RPMI7951 (cell line): Measurements from ENCODE around the gene STUM. TPM values are rescaled to one million over a fixed set of nuclear protein-coding genes. Genes with fewer than 3 reads are reported as not detected.
"Not testable (repeated sequence)": the region's sequence is repeated elsewhere in the genome, so short reads cannot be mapped to it uniquely, and the experiment has no call there.

Experiments
- DNase-seq: peaks from one replicate; pipeline ENCODE4 v3.0.0-alpha.2; 2012; ENCODE audit warnings: low read depth
- total RNA-seq: library from RNA; depleted of rRNA; stranded (reverse); fragments of >200 nt; shearing (Covaris generic); gene quantifications from 2 replicates; pipeline ENCODE4 v1.2.3, GENCODE V29; 2014; rRNA removed

STUM gene, protein sequence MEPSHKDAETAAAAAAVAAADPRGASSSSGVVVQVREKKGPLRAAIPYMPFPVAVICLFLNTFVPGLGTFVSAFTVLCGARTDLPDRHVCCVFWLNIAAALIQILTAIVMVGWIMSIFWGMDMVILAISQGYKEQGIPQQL
- not detected in 2 replicates for total RNA-seq

DNA sequence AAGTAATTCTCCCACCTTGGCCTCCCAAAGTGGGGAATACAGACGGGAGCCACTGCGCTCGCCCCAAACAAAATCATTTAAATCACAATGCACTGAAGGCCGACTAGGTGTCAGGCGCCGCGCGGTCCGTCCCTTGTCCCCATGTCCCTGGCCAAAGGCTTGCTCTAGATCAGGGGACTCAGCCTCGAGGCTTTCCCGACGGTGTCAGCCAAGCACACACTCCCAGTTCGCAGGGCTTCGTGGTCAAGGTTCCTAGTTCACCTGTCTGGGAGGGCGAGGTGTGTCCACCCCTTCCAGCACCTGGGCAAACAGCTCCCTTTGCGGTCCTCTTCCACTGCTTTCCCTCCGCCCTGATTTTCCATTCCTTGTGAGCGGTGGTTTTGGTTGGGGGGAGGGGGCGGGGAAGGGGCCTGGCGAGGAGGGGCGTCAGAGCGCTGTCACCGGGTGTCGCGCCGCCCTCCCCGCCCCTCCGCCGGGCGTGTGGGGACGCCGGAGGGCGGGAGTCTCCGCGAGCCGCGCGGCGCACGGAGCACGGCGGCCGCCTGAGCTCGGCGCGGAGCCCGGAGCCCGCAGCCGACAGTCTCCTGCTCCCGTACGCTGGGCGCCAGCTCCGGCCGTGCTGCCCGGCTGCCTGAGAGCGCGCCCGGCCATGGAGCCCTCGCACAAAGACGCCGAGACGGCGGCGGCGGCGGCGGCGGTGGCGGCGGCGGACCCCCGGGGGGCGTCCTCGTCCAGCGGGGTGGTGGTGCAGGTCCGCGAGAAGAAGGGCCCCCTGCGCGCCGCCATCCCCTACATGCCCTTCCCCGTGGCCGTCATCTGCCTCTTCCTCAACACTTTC is at the start of gene STUM:
Gene STUM (plus strand): TSS at position 509 of the 838 bp plus-strand sequence. CDS start 141 bp downstream, at position 650.
- DNase-seq, result peak; percentile 20

DNA sequence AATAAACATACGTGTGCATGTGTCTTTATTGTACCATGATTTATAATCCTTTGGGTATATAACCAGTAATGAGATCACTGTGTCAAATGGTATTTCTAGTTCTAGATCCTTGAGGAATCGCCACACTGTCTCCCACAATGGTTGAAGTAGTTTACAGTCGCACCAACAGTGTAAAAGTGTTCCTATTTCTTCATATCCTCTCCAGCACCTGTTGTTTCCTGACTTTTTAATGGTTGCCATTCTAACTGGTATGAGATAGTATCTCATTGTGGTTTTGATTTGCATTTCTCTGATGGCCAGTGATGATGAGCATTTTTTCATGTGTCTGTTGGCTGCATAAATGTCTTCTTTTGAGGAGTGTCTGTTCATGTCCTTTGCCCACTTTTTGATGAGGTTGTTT is 48.9 kb upstream of the STUM start:
- DNase-seq, result not testable (repeated sequence)

DNA sequence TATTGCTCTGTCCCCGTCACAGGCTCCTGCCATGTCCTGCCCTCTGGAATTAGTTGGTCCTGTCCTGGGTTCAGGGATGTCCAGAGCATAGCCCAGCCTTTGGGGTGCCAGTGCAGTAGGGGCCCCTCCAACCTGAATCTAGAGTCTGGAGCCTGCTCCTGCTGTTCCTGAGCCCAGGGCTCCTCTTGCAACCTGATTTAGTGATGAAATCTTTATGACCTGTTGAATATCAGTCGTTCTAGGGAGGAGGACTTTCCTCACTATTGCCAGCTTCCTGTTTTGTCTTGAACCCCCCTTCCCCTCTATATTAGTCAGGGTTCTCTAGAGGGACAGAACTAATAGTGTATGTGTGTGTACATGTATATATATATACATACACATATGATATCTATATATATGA is 42.5 kb upstream of the STUM start:
- no peak for DNase-seq

DNA sequence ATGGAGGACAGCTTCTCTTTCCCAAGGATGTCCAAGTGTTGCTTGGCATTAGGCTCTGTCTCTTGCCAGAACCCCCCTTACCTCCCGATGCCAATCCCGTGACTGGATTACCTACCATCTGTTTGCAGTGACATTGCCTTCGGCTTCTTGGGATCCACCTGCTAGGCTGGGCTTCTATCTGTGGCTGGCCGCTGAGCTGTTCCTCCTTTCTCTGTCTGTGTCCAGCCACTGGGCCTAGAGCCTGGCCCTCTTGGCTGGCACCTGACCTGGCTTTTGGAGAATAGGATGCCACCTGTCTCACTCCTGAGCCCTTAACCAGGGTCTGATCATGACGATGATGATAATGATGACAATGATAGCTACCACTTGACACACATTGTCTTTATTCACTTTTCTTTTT is 41.6 kb upstream of the STUM start:
- DNase-seq, result no peak

DNA sequence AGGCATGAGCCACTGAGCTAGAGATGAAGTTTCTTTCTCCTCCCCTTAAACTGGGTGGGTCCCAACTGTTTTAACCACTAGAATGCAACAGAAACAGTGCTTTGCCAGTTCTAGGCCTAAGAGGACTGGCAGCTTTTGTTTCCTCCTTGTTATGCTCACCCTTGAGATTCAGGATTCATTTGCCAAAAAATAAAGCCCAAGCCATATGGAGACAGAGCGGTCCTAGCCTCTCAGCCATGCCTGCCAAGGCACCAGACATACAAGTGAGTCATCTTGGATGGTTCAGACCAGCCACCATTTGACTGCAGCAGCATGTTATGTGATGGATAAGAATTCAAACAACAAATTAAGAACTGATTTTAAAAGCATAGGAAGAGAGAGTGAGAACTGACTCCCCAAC is 38.1 kb upstream of the STUM start:
- DNase-seq, result peak; percentile 16

DNA sequence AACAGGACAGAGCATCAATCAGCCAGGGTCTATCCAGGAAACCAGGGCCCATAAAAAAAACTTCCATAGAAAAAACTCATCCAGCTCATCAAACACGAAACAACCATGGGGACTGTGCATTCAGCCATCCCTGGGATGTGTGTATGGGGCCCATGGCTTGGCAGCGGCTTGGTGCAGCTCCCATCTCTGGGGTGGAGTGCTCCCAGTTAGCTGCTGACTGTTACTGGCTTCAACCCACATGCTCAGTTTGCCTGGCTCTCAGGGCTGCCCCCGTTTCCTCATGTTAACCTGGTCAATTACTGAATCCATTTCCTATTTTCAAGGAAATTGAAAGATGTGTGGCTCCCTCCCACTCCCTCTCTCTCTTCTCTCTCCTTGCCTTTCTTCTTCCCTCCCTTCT is 37.3 kb upstream of the STUM start:
- no peak for DNase-seq

DNA sequence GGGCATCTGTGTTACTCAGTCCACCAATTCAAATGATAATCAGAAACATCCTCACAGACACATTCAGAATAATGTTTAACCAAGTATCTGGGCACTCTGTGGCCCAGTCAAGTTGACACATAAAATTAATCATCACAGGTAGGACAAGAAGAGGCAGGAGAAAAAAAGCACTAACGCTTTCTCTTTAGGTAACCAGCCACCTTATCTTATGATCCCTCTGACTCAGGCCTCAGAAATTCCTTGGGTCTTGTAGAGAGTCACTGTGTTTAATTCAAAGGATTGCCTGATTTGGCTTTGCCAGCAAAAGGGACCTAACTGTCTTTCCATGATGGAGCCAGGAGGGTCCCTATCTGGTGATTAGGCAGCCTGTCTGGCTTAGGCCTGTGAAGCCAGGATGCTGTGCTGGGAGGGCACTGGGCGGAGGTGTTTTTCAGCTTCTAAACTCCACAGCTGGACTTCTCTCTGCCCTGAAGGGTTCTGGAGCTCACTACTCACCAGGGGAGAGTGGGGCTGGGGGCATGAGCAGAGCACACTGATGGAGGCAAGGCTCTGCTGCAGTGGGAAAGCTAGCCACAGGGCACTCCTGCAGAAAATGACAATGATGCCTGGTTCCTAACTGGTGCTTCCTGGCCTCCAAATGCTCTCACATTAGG is 36.4 kb upstream of the STUM start:
- no peak for DNase-seq

DNA sequence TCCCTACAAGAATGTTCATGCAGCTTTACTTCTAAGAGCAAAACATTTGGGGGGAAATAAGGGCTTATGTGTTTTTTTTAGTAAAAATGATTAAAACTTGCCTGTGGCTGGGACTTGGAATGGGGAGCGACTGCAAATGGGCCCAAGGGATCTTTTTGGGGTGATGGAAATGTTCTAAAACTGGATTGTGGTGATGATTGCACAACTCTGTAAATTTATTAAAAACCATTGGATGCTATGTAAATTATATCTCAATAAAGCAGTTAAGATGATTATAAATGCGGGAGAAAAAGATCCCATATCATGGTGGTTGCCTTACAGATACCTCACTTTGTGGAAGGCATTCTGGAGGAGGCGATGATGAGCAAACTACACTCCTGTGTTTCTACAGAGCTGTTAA is 30.2 kb upstream of the STUM start:
- no peak for DNase-seq

DNA sequence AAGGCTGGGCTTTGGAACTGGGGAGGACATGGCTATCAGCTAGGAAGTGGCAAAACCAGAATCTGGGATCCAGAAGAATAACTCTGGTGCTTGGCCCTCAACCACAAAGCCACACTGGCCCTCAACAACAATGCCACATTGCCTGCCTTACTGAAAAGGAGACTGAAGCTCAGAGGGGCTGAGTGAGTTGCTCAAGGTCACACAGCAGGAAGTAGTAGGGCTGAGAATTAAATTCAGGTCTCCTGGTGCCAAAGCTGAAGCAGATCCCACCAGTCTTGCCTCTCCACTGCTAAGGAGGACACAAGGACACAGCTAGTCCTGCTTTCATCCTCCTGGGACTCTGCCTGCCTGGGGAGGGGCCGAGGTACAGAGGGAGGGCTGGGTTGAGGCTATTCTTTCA is 29.4 kb upstream of the STUM start:
- DNase-seq, result no peak

DNA sequence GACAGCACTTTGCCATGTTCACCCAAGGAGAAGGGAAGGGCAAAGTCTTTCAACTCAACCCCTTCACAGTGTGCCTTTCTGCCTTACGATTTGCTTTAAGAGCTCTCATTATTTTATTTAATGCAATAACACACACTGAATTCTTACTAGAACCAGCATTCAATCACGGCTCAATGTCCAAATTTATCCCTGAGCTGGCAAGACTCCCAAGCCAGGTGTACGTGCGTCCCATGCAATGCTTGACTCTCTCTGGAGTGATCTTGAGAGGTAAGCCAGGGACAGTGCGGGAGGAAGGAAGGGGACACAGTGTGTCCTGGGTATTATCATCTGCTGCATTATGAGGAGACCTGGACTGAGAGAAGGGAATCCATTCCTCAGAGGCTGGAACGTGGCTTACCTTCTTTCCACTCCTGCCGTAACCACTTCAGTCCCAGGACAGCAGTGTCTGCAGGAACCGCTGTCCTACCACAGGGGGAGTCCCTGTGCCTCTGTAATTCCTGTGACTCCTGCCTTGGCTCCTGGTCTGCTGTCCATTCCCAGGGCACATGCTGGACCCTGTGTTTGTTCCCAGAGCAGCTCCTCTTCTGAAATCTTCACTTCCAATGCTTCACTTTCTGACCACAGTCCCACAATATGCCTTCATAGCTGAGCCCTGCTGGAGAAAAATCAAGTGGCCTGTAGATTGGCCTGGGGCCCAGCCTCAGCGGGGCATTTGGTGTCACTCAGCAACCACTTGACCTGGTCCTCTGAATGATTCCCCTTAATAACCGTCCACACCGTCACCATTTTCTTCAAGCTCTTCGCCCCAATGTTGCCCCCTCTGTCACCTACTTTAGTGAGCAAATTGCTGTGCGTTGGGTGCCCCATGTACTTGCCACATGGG is 28.6 kb upstream of the STUM start:
- DNase-seq, result no peak

DNA sequence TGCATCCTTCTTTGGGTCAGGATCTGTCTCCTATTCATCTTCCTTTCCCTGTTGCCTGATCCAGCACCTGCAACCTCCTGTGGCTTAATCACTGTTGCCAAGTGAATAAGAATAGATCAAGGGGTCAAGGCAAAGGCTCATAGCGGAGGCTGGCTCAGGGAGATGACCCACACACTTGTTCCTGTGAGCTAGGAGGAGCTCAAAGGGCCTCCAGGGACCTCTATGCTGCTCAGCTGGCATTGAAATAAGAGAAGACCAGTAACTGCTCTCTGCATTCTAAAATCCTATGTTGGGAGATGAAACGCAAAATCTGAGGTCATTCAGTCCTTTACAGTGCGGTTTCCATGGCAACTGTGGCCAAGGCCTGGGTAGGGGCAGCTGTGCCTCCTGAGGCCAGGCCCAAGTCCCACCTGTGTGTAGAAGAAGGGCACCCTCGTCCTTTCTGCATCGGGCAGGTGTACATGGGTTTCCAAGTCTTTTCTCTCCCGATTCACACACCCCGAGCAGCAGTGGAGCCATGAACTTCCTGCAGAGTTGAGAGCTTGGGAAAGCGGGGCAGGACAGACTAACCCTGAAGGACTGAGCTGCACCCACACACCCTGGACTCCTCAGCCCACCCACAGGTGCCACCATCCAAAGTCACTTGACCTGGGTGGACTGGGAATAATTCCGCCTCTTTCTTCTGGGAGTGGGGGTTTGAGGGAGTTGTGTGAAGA is 27.8 kb upstream of the STUM start:
- no peak for DNase-seq

DNA sequence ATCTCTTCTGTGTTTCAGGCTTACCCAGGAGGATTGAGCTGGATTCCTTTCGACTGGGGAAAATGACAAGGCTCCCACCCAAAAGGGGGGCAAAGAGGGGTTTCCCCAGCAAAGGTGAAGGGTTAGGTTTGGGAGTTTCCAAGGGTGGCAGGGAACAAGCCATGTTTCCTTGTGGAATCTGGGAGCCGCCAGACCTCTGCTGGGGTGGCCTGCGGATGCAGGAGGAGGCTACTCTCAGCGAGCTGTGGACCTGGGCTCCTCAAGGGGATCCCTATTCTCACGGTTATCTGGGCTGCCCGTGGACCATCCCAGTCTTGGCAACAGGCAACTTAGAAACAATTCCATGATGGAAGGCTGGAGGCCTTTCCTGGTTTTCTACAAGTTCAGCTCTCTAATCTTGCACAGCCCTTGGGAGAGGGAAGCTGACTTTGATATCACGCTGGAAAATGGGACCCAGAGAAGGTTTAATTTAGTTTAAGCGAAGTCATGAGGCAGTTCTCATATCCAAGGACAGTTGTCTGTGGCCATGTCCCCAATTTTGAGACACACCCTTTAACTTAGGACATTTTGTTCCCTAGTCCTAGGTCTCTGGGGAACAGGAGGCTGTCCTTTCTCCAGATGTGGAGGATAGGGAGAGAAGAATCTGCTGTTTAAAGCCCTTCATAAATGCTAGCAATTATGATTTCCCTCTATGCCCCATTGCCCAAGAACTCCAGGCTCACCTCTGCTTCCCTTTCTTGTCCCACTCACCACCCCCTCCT is 24.7 kb upstream of the STUM start:
- no peak for DNase-seq

DNA sequence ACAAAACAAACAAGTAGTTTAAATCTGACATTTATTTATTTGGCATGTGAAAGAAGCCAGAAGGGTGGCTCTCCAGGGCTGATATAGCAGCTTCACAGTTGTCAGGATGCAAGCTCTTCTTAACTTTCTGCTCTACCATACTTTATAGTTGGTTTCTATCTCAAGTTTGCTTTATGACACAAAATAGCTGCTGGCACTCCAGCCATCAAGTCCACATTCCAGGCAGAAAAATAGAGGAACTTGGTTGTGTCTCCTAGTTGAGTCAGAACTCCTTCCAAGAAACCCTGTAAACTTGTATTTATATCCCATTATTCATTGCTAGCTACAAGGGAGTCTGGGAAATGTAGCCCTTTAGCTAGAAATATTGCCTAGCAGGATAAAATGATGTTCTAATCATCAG is 24.0 kb upstream of the STUM start:
- DNase-seq, result no peak

DNA sequence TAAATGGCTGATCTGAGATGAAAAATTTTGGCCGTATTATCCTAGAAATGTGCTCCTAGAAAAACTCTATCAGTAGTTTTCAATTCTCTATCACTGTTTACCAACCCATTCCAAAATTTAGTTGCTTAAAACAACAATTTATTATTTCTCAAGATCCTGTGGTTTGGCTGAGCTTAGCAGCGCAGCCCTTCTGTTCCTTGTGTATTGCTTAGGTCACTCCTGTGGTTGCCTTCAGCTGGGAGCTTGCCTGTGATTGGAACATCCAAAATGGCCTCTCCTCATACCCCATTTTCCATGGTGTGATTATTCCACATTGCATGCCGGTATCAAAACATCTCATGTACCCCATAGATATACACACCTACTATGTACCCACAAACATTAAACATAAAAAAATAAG is 22.8 kb upstream of the STUM start:
- DNase-seq, result no peak

DNA sequence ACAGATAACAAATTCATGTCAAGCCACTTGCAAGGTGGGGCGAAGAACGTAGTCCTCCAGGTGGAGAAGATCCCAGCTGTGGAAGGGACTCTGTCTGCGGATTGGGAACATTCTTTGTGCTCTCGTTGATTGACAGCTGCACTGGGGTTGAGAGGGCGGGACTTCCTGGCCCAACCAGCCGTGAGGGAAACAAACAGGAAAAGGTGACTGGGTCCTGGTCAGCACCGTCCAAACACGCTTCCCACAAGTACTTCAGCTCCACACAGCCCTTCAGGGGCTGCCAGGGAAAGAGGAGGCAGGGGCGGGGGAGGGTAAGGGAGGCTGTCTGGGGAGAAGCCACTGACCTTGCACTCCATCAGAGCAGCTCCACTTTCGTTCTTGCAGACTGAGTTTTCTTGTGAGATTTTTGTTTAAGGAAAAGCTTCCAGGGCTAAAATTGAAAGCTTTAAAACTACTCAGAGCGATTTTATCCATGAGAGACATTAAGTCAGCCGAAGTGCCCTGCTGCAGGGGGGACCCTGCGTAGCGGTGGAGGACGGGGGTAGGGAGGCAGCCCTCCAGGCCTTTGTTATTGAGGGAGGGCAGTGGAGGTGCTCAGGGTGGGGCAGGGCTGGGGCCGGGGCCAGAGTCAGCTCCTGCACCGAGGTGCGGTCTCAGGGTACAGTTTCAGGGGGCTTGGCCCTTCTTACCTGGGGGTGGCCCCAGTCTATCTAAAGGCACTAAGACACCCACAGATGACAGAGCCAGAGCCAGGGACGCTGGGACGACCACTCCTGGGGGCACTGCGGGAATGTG is 21.6 kb upstream of the STUM start:
- peak; percentile 21 for DNase-seq

DNA sequence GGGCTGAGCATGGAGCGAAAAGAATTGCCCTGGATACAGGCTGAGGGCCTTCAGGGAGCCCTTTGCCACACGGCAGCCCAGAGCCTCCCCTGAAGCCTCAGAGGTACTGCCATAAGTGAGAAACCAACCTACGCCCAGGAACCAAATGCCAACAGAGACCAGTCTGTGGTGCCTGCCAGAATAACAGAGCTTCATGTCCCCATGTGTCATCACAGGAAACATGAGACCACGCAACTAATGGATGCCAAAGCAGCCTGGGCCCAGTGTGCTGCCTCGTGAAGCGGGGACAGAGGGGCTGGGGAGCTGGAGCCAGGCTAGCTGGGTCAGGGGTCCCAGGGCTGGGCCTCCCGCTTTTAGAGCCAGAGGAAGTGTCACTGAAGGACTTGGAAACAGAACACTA is 18.7 kb upstream of the STUM start:
- no peak for DNase-seq

DNA sequence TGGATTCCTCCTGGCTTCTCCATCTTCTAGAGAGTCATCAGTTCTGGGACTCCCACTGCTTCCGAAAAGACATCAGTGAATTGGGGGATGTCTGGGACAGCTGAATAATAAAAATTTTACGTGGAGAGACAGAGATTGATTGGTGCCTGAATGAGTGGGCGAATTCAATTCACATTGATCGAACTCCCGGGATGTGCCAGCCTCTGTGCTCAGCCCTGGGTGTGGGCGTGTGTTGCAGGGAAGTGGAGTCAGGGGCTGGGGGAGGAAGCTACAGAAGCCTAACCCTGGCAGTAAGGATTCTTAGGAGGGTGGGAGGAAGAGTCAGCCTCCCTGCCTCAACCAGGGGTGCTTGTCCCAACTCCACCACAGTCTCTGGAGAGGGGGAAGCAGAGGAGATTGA is 18.0 kb upstream of the STUM start:
- no peak for DNase-seq

DNA sequence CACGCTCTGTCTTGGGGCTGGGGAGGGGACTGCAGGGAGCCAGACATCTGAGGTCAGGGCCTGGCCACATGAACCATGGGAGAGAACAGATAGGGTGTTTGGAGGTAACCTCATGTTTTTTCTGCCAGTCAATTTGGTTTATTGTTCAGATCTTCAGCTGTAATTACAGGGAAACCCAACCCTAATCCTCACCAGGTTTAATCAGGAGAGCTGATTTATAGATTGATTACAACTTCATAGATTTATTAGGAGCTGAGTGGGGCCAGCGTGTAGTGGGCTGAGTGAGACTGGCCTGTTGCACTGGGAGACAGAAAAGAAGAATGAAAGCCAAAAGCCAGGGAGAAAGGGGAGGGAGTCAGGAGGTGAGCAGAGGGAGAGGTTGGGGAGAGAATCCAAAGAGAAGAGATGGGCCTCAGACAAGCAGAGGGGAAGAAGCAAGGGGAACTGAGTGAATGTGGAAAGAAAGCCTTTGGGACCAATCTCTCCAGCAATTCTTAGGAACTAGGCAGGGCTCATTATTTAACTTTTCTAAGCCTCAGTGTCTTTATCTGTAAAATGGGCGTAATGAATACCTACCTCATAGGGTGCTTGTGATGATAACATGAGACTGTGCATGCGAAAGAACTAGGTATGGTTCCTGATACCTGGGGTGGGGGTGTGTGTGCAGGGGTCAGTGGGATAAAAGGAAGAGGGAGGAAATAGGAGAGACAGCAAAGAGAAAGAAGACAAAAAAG is 17.0 kb upstream of the STUM start:
- DNase-seq, result no peak

DNA sequence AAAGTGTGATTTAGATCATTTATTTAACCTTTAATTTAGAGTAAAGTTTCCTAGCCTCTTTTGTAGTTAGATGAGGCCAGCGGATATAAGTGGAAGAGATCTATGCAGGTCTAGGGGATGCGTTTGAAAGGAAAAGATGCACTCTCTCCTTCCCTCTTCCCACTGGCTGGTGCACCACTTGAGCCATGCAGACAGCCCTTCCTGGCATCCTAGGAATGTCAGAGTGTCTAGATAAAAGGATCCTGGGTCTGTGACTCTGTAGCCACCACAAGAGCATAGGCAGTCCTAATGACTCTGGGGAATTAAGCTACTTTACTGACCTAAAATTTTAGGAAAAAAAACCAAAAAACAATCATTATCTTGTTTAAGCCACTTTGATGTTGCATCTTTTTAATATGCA is 16.0 kb upstream of the STUM start:
- DNase-seq, result no peak
